Measurements from ENCODE around the gene SYT5. TPM values are rescaled to one million over a fixed set of nuclear protein-coding genes. Genes with fewer than 3 reads are reported as not detected.
A peak's percentile ranks its signal among the peaks of the same experiment; 100 is the strongest.

The SYT5 gene
- total RNA-seq, 8 experiments from 2014 or later: 1.1 to 19.3 (median 8.7) TPM

- no peak for ATAC-seq (replicated peaks in 6 of 8)
- Histone ChIP-seq H3K27ac (no peak overlapping the region), H3K4me1 (replicated peaks in 1 of 2) (peaks cover 3 to 8% of the 10 kb centered on the region in 2 donors), H3K4me3 (no peak overlapping the region)
- WGBS, 10 experiments: 60% methylated on average over 1 of the region's 3 CpGs; no CpG with 5 or more reads in 9 of the 10 experiments
- in situ Hi-C loops (cut with MboI; ENCODE audit: low pct_unique_long_range_greater_than_20kb in 2 of 9, low sequenced_read_pairs in 9 of 9, unreplicated experiment in 9 of 9): loop anchor here in 6 of 9 experiments (25.0 kb wide), 4 partner anchors 267 to 492 kb away; partner anchors contain the start of genes UBE2S (in 5 of the 6), CCDC106 (in 3 of the 6), ZNF580 (in 3 of the 6) and ZNF581 (in 3 of the 6)
Measured at GRCh38 chr19:55145232-55145631, 34.9 kb downstream of the SYT5 start.

GRCh38 chr19:55141696-55142095 is 38.4 kb downstream of the SYT5 start:
- in situ Hi-C loops (cut with MboI; ENCODE audit: low pct_unique_long_range_greater_than_20kb in 2 of 9, low sequenced_read_pairs in 9 of 9, unreplicated experiment in 9 of 9): loop anchor here in 6 of 9 experiments (25.0 kb wide), 4 partner anchors 271 to 496 kb away; partner anchors contain the start of genes UBE2S (in 5 of the 6), CCDC106 (in 3 of the 6), ZNF580 (in 3 of the 6) and ZNF581 (in 3 of the 6)
- Histone ChIP-seq H3K4me3 (peak overlapping the region in 1 of 5 donors; percentile 22), H3K27ac (no peak overlapping the region), H3K4me1 (replicated peaks in 1 of 2) (no peaks in the 10 kb centered on the region)
- ATAC-seq (replicated peaks in 6 of 8): no peak
- 0 to 33% (median 14%) methylated on average over 1 to 15 of the region's 21 CpGs; no CpG with 5 or more reads in 5 of the 10 experiments for WGBS, 10 experiments

- in situ Hi-C loops (cut with MboI; ENCODE audit: low pct_unique_long_range_greater_than_20kb in 2 of 9, low sequenced_read_pairs in 9 of 9, unreplicated experiment in 9 of 9): loop anchor here in 6 of 9 experiments (25.0 kb wide), 4 partner anchors 274 to 499 kb away; partner anchors contain the start of genes UBE2S (in 5 of the 6), CCDC106 (in 3 of the 6), ZNF580 (in 3 of the 6) and ZNF581 (in 3 of the 6)
- Histone ChIP-seq H3K27ac (no peak overlapping the region), H3K4me1 (replicated peaks in 1 of 2) (peaks cover 8 to 10% of the 10 kb centered on the region in 2 donors), H3K4me3 (no peak overlapping the region)
- WGBS, 10 experiments: 80 to 100% (median 100%) methylated on average over 1 of the region's 9 CpGs; no CpG with 5 or more reads in 7 of the 10 experiments
- no peak for ATAC-seq (replicated peaks in 6 of 8)
Measured at GRCh38 chr19:55137915-55138314, 42.2 kb downstream of the SYT5 start.

GRCh38 chr19:55136399-55137102 is 43.5 kb downstream of the SYT5 start:
- in situ Hi-C loops (cut with MboI; ENCODE audit: low pct_unique_long_range_greater_than_20kb in 2 of 9, low sequenced_read_pairs in 9 of 9, unreplicated experiment in 9 of 9): loop anchor here in 6 of 9 experiments (25.0 kb wide), 4 partner anchors 276 to 501 kb away; partner anchors contain the start of genes UBE2S (in 5 of the 6), CCDC106 (in 3 of the 6), ZNF580 (in 3 of the 6) and ZNF581 (in 3 of the 6)
- H3K27ac ChIP-seq: no peak overlapping the region
- no peak overlapping the region for H3K4me3 ChIP-seq
- 0 to 95% (median 85%) methylated on average over 1 to 8 of the region's 17 CpGs; no CpG with 5 or more reads in 3 of the 10 experiments for WGBS, 10 experiments
- peaks cover 8 to 10% of the 10 kb centered on the region in 2 donors for H3K4me1 ChIP-seq (replicated peaks in 1 of 2)
- no peak for ATAC-seq (replicated peaks in 6 of 8)

GRCh38 chr19:55134736-55135135 is 45.4 kb downstream of the SYT5 start:
- no peak for ATAC-seq (replicated peaks in 6 of 8)
- WGBS, 10 experiments: no CpG with 5 or more reads among the region's 3 CpGs
- no peak overlapping the region for H3K4me3 ChIP-seq
- H3K4me1 ChIP-seq (replicated peaks in 1 of 2): peaks cover 8 to 10% of the 10 kb centered on the region in 2 donors
- no peak overlapping the region for H3K27ac ChIP-seq
- in situ Hi-C loops (cut with MboI; ENCODE audit: low pct_unique_long_range_greater_than_20kb in 2 of 9, low sequenced_read_pairs in 9 of 9, unreplicated experiment in 9 of 9): loop anchor here in 6 of 9 experiments (25.0 kb wide), 4 partner anchors 278 to 503 kb away; partner anchors contain the start of genes UBE2S (in 5 of the 6), CCDC106 (in 3 of the 6), ZNF580 (in 3 of the 6) and ZNF581 (in 3 of the 6)

- no peak overlapping the region for H3K4me3 ChIP-seq
- no peak overlapping the region for H3K27ac ChIP-seq
- ATAC-seq (replicated peaks in 6 of 8): peak; percentile 24 to 82 (median 68)
- peaks cover 8 to 10% of the 10 kb centered on the region in 2 donors for H3K4me1 ChIP-seq (replicated peaks in 1 of 2)
- in situ Hi-C loops (cut with MboI; ENCODE audit: low pct_unique_long_range_greater_than_20kb in 2 of 9, low sequenced_read_pairs in 9 of 9, unreplicated experiment in 9 of 9): loop anchor here in 6 of 9 experiments (25.0 kb wide), 4 partner anchors 278 to 503 kb away; partner anchors contain the start of genes UBE2S (in 5 of the 6), CCDC106 (in 3 of the 6), ZNF580 (in 3 of the 6) and ZNF581 (in 3 of the 6)
- WGBS, 10 experiments: 22 to 95% (median 59%) methylated on average over 1 to 12 of the region's 25 CpGs; no CpG with 5 or more reads in 1 of the 10 experiments
Measured at GRCh38 chr19:55133639-55134444, 46.2 kb downstream of the SYT5 start.

- ATAC-seq (replicated peaks in 6 of 8): peak in 5 of 8 experiments; percentile 25 to 44 (median 40)
- 24 to 100% (median 56%) methylated on average over 1 to 11 of the region's 14 CpGs; no CpG with 5 or more reads in 2 of the 10 experiments for WGBS, 10 experiments
- in situ Hi-C loops (cut with MboI; ENCODE audit: low pct_unique_long_range_greater_than_20kb in 2 of 9, low sequenced_read_pairs in 9 of 9, unreplicated experiment in 9 of 9): loop anchor here in 6 of 9 experiments (25.0 kb wide), 4 partner anchors 280 to 505 kb away; partner anchors contain the start of genes UBE2S (in 5 of the 6), CCDC106 (in 3 of the 6), ZNF580 (in 3 of the 6) and ZNF581 (in 3 of the 6)
- H3K4me1 ChIP-seq (replicated peaks in 1 of 2): peaks cover 8 to 10% of the 10 kb centered on the region in 2 donors
- no peak overlapping the region for H3K27ac ChIP-seq
- H3K4me3 ChIP-seq: no peak overlapping the region
Measured at GRCh38 chr19:55132453-55133129, 47.5 kb downstream of the SYT5 start.

- Histone ChIP-seq H3K27ac (no peak overlapping the region), H3K4me3 (no peak overlapping the region), H3K4me1 (replicated peaks in 1 of 2) (peaks cover 8 to 10% of the 10 kb centered on the region in 2 donors)
- ATAC-seq (replicated peaks in 6 of 8): no peak
- 10 to 99% (median 60%) methylated on average over 2 to 13 of the region's 16 CpGs; no CpG with 5 or more reads in 2 of the 10 experiments for WGBS, 10 experiments
- in situ Hi-C loops (cut with MboI; ENCODE audit: low pct_unique_long_range_greater_than_20kb in 2 of 9, low sequenced_read_pairs in 9 of 9, unreplicated experiment in 9 of 9): loop anchor here in 6 of 9 experiments (25.0 kb wide), 4 partner anchors 281 to 506 kb away; partner anchors contain the start of genes UBE2S (in 5 of the 6), CCDC106 (in 3 of the 6), ZNF580 (in 3 of the 6) and ZNF581 (in 3 of the 6)
Measured at GRCh38 chr19:55131421-55131820, 48.7 kb downstream of the SYT5 start.

Other genes starting within 250 kb of the SYT5 start
- gene NLRP7, start 232.8 kb downstream of the SYT5 start, total RNA-seq: under 1 TPM in 4 of 8 experiments, not detected in 4; 0.05 to 0.81 (median 0.21) TPM
- gene NLRP2, start 213.9 kb downstream of the SYT5 start, total RNA-seq: 1 to 10 TPM in 3 of 8 experiments, under 1 TPM in 5; 0.10 to 4.3 (median 0.30) TPM
- gene GP6, start 142.0 kb downstream of the SYT5 start, total RNA-seq: under 1 TPM in 7 of 8 experiments, not detected in 1; 0.14 to 1.00 (median 0.57) TPM
- 10 to 100 TPM in 6 of 8 experiments, 1 to 10 TPM in 2; 7.9 to 24.3 (median 14.1) TPM for gene RDH13, start 117.1 kb downstream of the SYT5 start, total RNA-seq
- gene EPS8L1, start 104.4 kb downstream of the SYT5 start, total RNA-seq: 10 to 100 TPM in 3 of 8 experiments, 1 to 10 TPM in 5; 2.2 to 38.1 (median 8.1) TPM
- 10 to 100 TPM; 16.6 to 66.3 (median 36.7) TPM for gene PPP1R12C, start 62.7 kb downstream of the SYT5 start, total RNA-seq
- gene TNNT1, start 31.1 kb downstream of the SYT5 start, total RNA-seq: 10 to 100 TPM in 2 of 8 experiments, 1 to 10 TPM in 6; 1.2 to 36.8 (median 3.9) TPM
- gene TNNI3, start 22.6 kb downstream of the SYT5 start, total RNA-seq: 1 to 10 TPM in 7 of 8 experiments, not detected in 1; 2.9 to 8.5 (median 3.2) TPM
- gene DNAAF3, start 13.7 kb downstream of the SYT5 start, total RNA-seq: 1 to 10 TPM in 6 of 8 experiments, under 1 TPM in 2; 0.41 to 7.2 (median 1.4) TPM
- 10 to 100 TPM in 6 of 8 experiments, 1 to 10 TPM in 2; 4.0 to 59.0 (median 18.1) TPM for gene PTPRH, start 29.2 kb upstream of the SYT5 start, total RNA-seq
- 1 to 10 TPM in 7 of 8 experiments, under 1 TPM in 1; 0.81 to 3.1 (median 2.2) TPM for gene TMEM86B, start 48.5 kb upstream of the SYT5 start, total RNA-seq
- gene PPP6R1, start 78.7 kb upstream of the SYT5 start, total RNA-seq: 10 to 100 TPM; 18.3 to 77.0 (median 26.7) TPM
- gene HSPBP1, start 99.8 kb upstream of the SYT5 start, total RNA-seq: 10 to 100 TPM; 20.6 to 37.3 (median 24.5) TPM
- gene BRSK1, start 103.7 kb upstream of the SYT5 start, total RNA-seq: 100 to 1,000 TPM in 1 of 8 experiments, 10 to 100 TPM in 6, 1 to 10 TPM in 1; 1.4 to 102 (median 77.8) TPM
- gene TMEM150B, start 145.1 kb upstream of the SYT5 start, total RNA-seq: under 1 TPM in 3 of 8 experiments, not detected in 5; 0.11 to 0.62 (median 0.33) TPM
- 10 to 100 TPM in 6 of 8 experiments, 1 to 10 TPM in 2; 8.4 to 25.1 (median 20.9) TPM for gene KMT5C, start 159.6 kb upstream of the SYT5 start, total RNA-seq
- 10 to 100 TPM in 1 of 8 experiments, 1 to 10 TPM in 4, under 1 TPM in 3; 0.55 to 15.3 (median 1.2) TPM for gene COX6B2, start 174.4 kb upstream of the SYT5 start, total RNA-seq
- gene GARIN5B, start 183.0 kb upstream of the SYT5 start, total RNA-seq: under 1 TPM in 6 of 8 experiments, not detected in 2; 0.05 to 0.71 (median 0.14) TPM
- gene IL11, start 190.2 kb upstream of the SYT5 start, total RNA-seq: 1 to 10 TPM in 2 of 8 experiments, under 1 TPM in 6; 0.10 to 2.4 (median 0.43) TPM
- 1 to 10 TPM in 1 of 8 experiments, under 1 TPM in 2, not detected in 5; 0.46 to 8.4 (median 0.58) TPM for gene TMEM190, start 196.5 kb upstream of the SYT5 start, total RNA-seq
- gene TMEM238, start 204.0 kb upstream of the SYT5 start, total RNA-seq: under 1 TPM in 3 of 8 experiments, not detected in 5; 0.23 to 0.40 (median 0.25) TPM
- 1,000 to 10,000 TPM in 2 of 8 experiments, 100 to 1,000 TPM in 6; 362 to 1,444 (median 673) TPM for gene RPL28, start 205.6 kb upstream of the SYT5 start, total RNA-seq
- 10 to 100 TPM; 21.5 to 86.6 (median 37.8) TPM for gene UBE2S, start 227.5 kb upstream of the SYT5 start, total RNA-seq